ENCODE data around the gene RSRC2. TPM values are rescaled to one million over a fixed set of nuclear protein-coding genes. Genes with fewer than 3 reads are reported as not detected.
"Not testable (repeated sequence)": the region's sequence is repeated elsewhere in the genome, so short reads cannot be mapped to it uniquely, and the experiment has no call there.

RSRC2 gene
- total and polyA plus RNA-seq, 2 donors (not counting 1 experiment from before 2014, with no cell fraction given) = 49.0 to 56.6 TPM

DNA sequence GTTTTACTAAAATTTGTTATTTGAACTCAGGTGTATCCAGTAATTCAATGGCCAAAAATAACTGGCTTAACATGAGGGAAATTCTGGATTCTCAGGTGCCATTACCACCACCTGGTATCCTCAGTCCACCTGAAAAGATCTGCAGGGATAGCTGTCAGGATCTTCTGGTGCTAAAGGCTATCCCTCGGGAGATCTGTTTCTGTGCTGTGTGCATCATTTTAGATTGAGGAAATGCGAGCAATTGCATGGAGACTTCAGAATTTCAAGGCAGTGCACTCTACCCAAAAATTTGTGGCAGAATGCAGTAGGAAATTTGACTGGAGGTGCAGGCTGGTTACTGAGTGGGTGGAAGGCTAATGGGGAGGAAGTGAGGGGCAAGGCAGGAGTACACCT is 52.4 kb downstream of the RSRC2 start:
- H3K4me2 ChIP-seq (ENCODE audit: extremely low read depth, insufficient read depth, low read length) = no peak overlapping the region
- H3K36me3 ChIP-seq (ENCODE audit: control insufficient read depth, insufficient read depth, low read length) = peaks cover 5% of the 10 kb centered on the region
- no peak overlapping the region for H2AFZ ChIP-seq (ENCODE audit: low read length)
- H4K20me1 ChIP-seq (ENCODE audit: control insufficient read depth, extremely low read depth, insufficient read depth, low read length) = no peaks in the 10 kb centered on the region
- H3K27ac ChIP-seq (ENCODE audit: insufficient read depth, low read length) = no peak overlapping the region
- H3K9me3 ChIP-seq (ENCODE audit: control insufficient read depth, insufficient read depth, low read depth, low read length) = no peaks in the 10 kb centered on the region
- H3K9ac ChIP-seq (ENCODE audit: insufficient read depth, low read length) = no peak overlapping the region
- no peak overlapping the region for H3K4me3 ChIP-seq (replicated peaks in 1 of 4; ENCODE audit: control extremely low read depth in 1 of 4, insufficient read depth in 1 of 4, low read depth in 3 of 4, low read length in 4 of 4)
- H3K79me2 ChIP-seq (ENCODE audit: control insufficient read depth, insufficient read depth, low read length) = no peaks in the 10 kb centered on the region
- H3K4me1 ChIP-seq (ENCODE audit: control insufficient read depth, extremely low read depth, insufficient read depth, low read length) = peaks cover 3% of the 10 kb centered on the region
- no peaks in the 10 kb centered on the region for H3K27me3 ChIP-seq (ENCODE audit: control insufficient read depth, insufficient read depth, low read length)
- DNase-seq (ENCODE audit: low read depth in 2 of 2) = no peak
- no peak for TF ChIP-seq EZH2 (IDR thresholded peaks at IDR 0.05; ENCODE audit: low read length, missing control alignments)
- TF ChIP-seq, protein P1, sequence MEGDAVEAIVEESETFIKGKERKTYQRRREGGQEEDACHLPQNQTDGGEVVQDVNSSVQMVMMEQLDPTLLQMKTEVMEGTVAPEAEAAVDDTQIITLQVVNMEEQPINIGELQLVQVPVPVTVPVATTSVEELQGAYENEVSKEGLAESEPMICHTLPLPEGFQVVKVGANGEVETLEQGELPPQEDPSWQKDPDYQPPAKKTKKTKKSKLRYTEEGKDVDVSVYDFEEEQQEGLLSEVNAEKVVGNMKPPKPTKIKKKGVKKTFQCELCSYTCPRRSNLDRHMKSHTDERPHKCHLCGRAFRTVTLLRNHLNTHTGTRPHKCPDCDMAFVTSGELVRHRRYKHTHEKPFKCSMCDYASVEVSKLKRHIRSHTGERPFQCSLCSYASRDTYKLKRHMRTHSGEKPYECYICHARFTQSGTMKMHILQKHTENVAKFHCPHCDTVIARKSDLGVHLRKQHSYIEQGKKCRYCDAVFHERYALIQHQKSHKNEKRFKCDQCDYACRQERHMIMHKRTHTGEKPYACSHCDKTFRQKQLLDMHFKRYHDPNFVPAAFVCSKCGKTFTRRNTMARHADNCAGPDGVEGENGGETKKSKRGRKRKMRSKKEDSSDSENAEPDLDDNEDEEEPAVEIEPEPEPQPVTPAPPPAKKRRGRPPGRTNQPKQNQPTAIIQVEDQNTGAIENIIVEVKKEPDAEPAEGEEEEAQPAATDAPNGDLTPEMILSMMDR (conservative IDR thresholded peaks at IDR 0.05 in 1 of 2, IDR thresholded peaks at IDR 0.05 in 1 of 2; ENCODE audit: low read depth in 1 of 2, low read length in 2 of 2) = no peak

DNA sequence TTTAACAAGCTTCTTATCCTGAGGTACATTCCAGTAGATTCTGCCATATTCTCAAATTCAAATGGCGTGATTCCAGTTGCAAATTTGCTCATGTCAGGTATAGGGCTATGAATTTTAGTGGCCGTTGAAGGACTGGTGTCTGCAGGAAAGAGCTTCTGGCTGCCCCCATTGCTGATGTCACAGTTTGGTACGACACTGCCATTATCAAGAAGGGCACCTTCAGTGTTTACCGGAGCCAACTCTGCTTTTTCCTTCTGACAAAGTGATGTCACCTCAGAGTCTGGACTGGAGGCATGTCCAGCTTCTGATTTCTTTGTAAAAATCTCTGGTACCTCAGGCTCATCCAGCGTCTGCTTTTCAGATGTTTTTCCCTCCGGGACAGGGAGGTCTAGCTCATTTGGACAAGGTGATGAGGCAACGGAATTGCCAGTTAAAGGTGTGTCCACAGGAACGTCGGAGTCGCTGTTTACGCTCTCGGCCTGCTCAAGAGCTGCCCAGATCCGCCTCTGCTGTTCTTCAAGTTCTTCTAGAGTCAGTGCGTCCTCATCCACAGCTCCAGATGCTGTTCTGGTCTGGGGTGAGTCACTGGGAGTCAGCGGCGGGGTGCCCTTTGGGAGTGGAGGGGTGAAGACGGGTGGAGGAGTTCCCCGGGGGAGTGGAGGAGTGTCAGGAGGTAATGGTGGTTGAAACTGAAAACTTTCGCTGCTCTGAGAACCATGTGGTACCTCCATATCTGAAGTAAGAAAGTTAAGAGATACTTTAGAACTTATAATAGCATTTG is 53.0 kb downstream of the RSRC2 start:
- Histone ChIP-seq H3K36me3 (ENCODE audit: control insufficient read depth, insufficient read depth, low read length) (peaks cover 5% of the 10 kb centered on the region), H3K4me3 (replicated peaks in 1 of 4; ENCODE audit: control extremely low read depth in 1 of 4, insufficient read depth in 1 of 4, low read depth in 3 of 4, low read length in 4 of 4) (no peak overlapping the region), H3K27ac (ENCODE audit: insufficient read depth, low read length) (no peak overlapping the region), H3K9ac (ENCODE audit: insufficient read depth, low read length) (no peak overlapping the region), H3K27me3 (ENCODE audit: control insufficient read depth, insufficient read depth, low read length) (no peaks in the 10 kb centered on the region), H3K4me2 (ENCODE audit: extremely low read depth, insufficient read depth, low read length) (no peak overlapping the region), H2AFZ (ENCODE audit: low read length) (no peak overlapping the region), H3K4me1 (ENCODE audit: control insufficient read depth, extremely low read depth, insufficient read depth, low read length) (peaks cover 3% of the 10 kb centered on the region), H4K20me1 (ENCODE audit: control insufficient read depth, extremely low read depth, insufficient read depth, low read length) (no peaks in the 10 kb centered on the region), H3K9me3 (ENCODE audit: control insufficient read depth, insufficient read depth, low read depth, low read length) (no peaks in the 10 kb centered on the region), H3K79me2 (ENCODE audit: control insufficient read depth, insufficient read depth, low read length) (no peaks in the 10 kb centered on the region)
- TF ChIP-seq, protein P1 (conservative IDR thresholded peaks at IDR 0.05 in 1 of 2, IDR thresholded peaks at IDR 0.05 in 1 of 2; ENCODE audit: low read depth in 1 of 2, low read length in 2 of 2) = no peak
- TF ChIP-seq EZH2 (IDR thresholded peaks at IDR 0.05; ENCODE audit: low read length, missing control alignments) = no peak
- peak; percentile 60 to 72 for DNase-seq (ENCODE audit: low read depth in 2 of 2)

DNA sequence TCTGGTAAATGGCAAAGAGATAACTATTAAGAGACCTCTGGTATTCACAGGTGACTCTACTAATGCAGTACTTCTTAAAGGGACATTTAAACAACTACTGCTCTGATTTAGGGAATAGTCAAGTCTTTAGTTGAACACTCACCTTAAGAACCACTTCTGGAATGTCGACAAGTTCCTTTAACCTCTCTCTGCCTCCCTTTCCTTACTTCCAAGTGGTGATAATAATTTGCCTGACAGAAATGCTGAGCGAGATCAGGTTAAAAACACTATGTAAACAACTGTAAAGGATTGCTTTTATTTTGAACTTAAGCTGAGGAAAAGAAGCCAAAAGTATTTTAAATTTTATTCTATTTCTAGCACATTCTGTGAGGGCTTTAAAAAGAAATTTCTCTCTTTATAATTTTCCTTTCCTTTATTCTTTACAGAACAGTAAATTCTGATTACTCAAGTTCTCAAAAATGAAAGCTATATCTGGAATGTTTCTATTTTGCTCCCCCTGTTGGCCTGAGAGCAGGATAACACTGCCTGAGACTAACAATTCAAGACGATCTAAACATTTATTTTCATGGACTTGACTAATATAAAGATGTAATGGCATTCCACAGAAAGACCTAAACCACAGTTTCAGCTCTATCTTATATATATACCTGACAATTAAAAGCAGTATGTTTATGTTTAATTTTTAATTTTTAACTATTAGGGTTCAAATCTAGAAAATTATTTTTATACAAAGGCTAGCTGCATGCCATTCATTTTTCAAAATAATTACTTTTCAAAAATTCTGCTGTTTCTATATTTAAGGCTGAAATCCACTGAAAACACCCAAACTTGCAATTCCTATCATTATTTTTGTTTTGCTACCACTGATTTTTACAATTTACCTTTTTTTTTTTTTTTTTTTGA is 55.2 kb downstream of the RSRC2 start:
- Histone ChIP-seq H3K4me3 (replicated peaks in 1 of 4; ENCODE audit: control extremely low read depth in 1 of 4, insufficient read depth in 1 of 4, low read depth in 3 of 4, low read length in 4 of 4) (no peak overlapping the region), H4K20me1 (ENCODE audit: control insufficient read depth, extremely low read depth, insufficient read depth, low read length) (no peaks in the 10 kb centered on the region), H2AFZ (ENCODE audit: low read length) (no peak overlapping the region), H3K36me3 (ENCODE audit: control insufficient read depth, insufficient read depth, low read length) (peaks cover 5% of the 10 kb centered on the region), H3K27me3 (ENCODE audit: control insufficient read depth, insufficient read depth, low read length) (no peaks in the 10 kb centered on the region), H3K27ac (ENCODE audit: insufficient read depth, low read length) (no peak overlapping the region), H3K9me3 (ENCODE audit: control insufficient read depth, insufficient read depth, low read depth, low read length) (no peaks in the 10 kb centered on the region), H3K4me2 (ENCODE audit: extremely low read depth, insufficient read depth, low read length) (peak overlapping the region; percentile 34), H3K4me1 (ENCODE audit: control insufficient read depth, extremely low read depth, insufficient read depth, low read length) (peaks cover 3% of the 10 kb centered on the region), H3K79me2 (ENCODE audit: control insufficient read depth, insufficient read depth, low read length) (no peaks in the 10 kb centered on the region), H3K9ac (ENCODE audit: insufficient read depth, low read length) (no peak overlapping the region)
- TF ChIP-seq EZH2 (IDR thresholded peaks at IDR 0.05; ENCODE audit: low read length, missing control alignments) = no peak
- TF ChIP-seq, protein P1 (conservative IDR thresholded peaks at IDR 0.05 in 1 of 2, IDR thresholded peaks at IDR 0.05 in 1 of 2; ENCODE audit: low read depth in 1 of 2, low read length in 2 of 2) = peak; percentile 72 to 81
- DNase-seq (ENCODE audit: low read depth in 2 of 2) = peak; percentile 69 to 87

DNA sequence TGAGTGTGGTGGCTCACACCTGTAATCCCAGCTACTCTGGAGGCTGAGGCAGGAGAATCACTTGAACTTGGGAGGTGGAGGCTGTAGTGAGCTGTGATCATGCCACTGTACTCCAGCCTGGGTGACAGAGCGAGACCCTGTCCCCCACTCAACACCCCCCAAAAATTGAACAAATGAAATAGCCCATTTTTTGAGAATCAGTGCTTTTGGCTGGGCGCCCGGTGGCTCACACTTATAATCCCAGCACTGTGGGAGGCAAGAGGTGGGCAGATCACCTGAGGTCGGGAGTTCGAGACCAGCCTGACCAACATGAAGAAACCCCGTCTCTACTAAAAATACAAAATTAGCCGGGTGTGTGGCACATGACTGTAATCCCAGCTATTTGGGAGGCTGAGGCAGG is 56.2 kb downstream of the RSRC2 start:
- H3K4me3 ChIP-seq (replicated peaks in 1 of 4; ENCODE audit: control extremely low read depth in 1 of 4, insufficient read depth in 1 of 4, low read depth in 3 of 4, low read length in 4 of 4); H3K27ac ChIP-seq (ENCODE audit: insufficient read depth, low read length); H3K79me2 ChIP-seq (ENCODE audit: control insufficient read depth, insufficient read depth, low read length); H3K36me3 ChIP-seq (ENCODE audit: control insufficient read depth, insufficient read depth, low read length); H4K20me1 ChIP-seq (ENCODE audit: control insufficient read depth, extremely low read depth, insufficient read depth, low read length); H3K9me3 ChIP-seq (ENCODE audit: control insufficient read depth, insufficient read depth, low read depth, low read length); DNase-seq (ENCODE audit: low read depth in 2 of 2); H3K9ac ChIP-seq (ENCODE audit: insufficient read depth, low read length); H3K4me1 ChIP-seq (ENCODE audit: control insufficient read depth, extremely low read depth, insufficient read depth, low read length); H3K27me3 ChIP-seq (ENCODE audit: control insufficient read depth, insufficient read depth, low read length); H3K4me2 ChIP-seq (ENCODE audit: extremely low read depth, insufficient read depth, low read length); H2AFZ ChIP-seq (ENCODE audit: low read length): not testable (repeated sequence)

Data from fibroblast of lung (primary cell).